HCT116 (cell line): ENCODE data around the gene KMT2C. TPM values are rescaled to one million over a fixed set of nuclear protein-coding genes. Genes with fewer than 3 reads are reported as not detected.

Experiments used
- ATAC-seq: fragments of 200-7000 bp; cut with Tn5 transposase; 2 replicates; pipeline ENCODE4 v1.9.1; 2020; ENCODE audit warnings: mild to moderate bottlenecking, moderate library complexity
- BruUV-seq: library from RNA; stranded (reverse); fragments of 400-500 nt; replicated peaks from 2 replicates; lab custom pipeline; 2021; lab: Mats Ljungman, UMichigan
- CTCF ChIA-PET: fragments of 300-600 bp; sonication (Branson Sonifier 250); formaldehyde crosslinking; loops from one replicate; lab custom pipeline; 2021; ENCODE audit warnings: antibody characterized with exemption; lab: Charles Lee
- POLR2A ChIA-PET: fragments of 300-600, 350-600 bp; sonication (Branson Sonifier 250); formaldehyde crosslinking; loops from one replicate; lab custom pipeline; 2021; ENCODE audit warnings: antibody characterized with exemption; lab: Charles Lee
- RAD21 ChIA-PET, 2 experiments: fragments of 300-600 bp; sonication (Branson Sonifier 250); formaldehyde crosslinking; loops; one replicate each; lab custom pipeline; 2023; ENCODE audit warnings: low total read pairs in 2 of 2; ENCODE audit not compliant: uncharacterized antibody in 2 of 2, unreplicated experiment in 2 of 2, low non-redundant PET in 1 of 2; lab: Charles Lee
- DNase-seq: peaks from one replicate; pipeline ENCODE4 v3.0.0-alpha.2; 2010; ENCODE audit warnings: low read depth, low spot score
- H2AFZ ChIP-seq: fragments of 200-600 bp; shearing (Covaris generic), sonication (generic); 2 replicates; pipeline ENCODE4 v1.6.1; 2017; ENCODE audit warnings: low read depth, mixed run types, mixed read lengths, antibody characterized with exemption, low read length; ENCODE audit not compliant: poor library complexity, severe bottlenecking
- H3K27ac ChIP-seq: 2 replicates; pipeline ENCODE4 v1.5.1; 2012; ENCODE audit warnings: low read depth, low read length
- H3K27me3 ChIP-seq: fragments of 200-600 bp; sonication (generic); 2 replicates; pipeline ENCODE4 v1.6.1; 2016; ENCODE audit warnings: mixed run types, low read length, mixed read lengths; ENCODE audit not compliant: insufficient read depth
- H3K36me3 ChIP-seq, 2 experiments: fragments of 200-500 bp in 1 of 2; fragments of 200-600 bp in 1 of 2; sonication (Bioruptor generic) in 1 of 2; sonication (generic) in 1 of 2; 2 replicates each; pipeline versions ENCODE4 v1.5.1 to v1.6.1; 2014 to 2016; ENCODE audit warnings: low read length in 2 of 2, inconsistent platforms in 1 of 2, mixed read lengths in 1 of 2, mixed run types in 1 of 2; ENCODE audit not compliant: insufficient read depth in 2 of 2, control insufficient read depth in 1 of 2
- H3K4me1 ChIP-seq, 2 experiments: fragments of 200-600 bp in 1 of 2; sonication (generic) in 1 of 2; 2 replicates each; pipeline versions ENCODE4 v1.5.1 to v1.6.1; 2012 to 2017; ENCODE audit warnings: low read length in 2 of 2, inconsistent platforms in 1 of 2, mild to moderate bottlenecking in 1 of 2, mixed read lengths in 1 of 2, mixed run types in 1 of 2, moderate library complexity in 1 of 2; ENCODE audit not compliant: insufficient read depth in 2 of 2, control insufficient read depth in 1 of 2
- H3K4me2 ChIP-seq: fragments of 200-600 bp; sonication (generic); 2 replicates; pipeline ENCODE4 v1.6.1; 2017; ENCODE audit warnings: mixed run types, low read length, mixed read lengths
- H3K4me3 ChIP-seq, 2 experiments: fragments of 200-600 bp in 1 of 2; sonication (generic) in 1 of 2; replicated peaks in 1 of 2; 2 replicates each; pipeline ENCODE4 v1.5.1; 2011 to 2016; ENCODE audit warnings: low read length in 2 of 2, control low read depth in 1 of 2, low read depth in 1 of 2, mild to moderate bottlenecking in 1 of 2, mixed read lengths in 1 of 2, mixed run types in 1 of 2
- H3K79me2 ChIP-seq: fragments of 200-600 bp; sonication (generic); 2 replicates; pipeline ENCODE4 v1.6.1; 2017; ENCODE audit warnings: mild to moderate bottlenecking, mixed run types, low read length, moderate library complexity, mixed read lengths; ENCODE audit not compliant: insufficient read depth
- H3K9ac ChIP-seq: fragments of 200-600 bp; sonication (generic); 2 replicates; pipeline ENCODE4 v1.6.1; 2016; ENCODE audit warnings: low read length, mixed read lengths
- H3K9me2 ChIP-seq: fragments of 200-600 bp; sonication (generic), shearing (Covaris generic); 2 replicates; pipeline ENCODE4 v1.6.1; 2017; ENCODE audit warnings: mixed run types, mild to moderate bottlenecking, moderate library complexity; ENCODE audit not compliant: insufficient read depth
- H3K9me3 ChIP-seq, 2 experiments: fragments of 200-500 bp in 1 of 2; fragments of 200-600 bp in 1 of 2; sonication (Bioruptor generic) in 1 of 2; sonication (generic) in 1 of 2; 2 replicates each; pipeline ENCODE4 v1.6.1; 2014 to 2017; ENCODE audit warnings: low read length in 2 of 2, mixed read lengths in 2 of 2, inconsistent platforms in 1 of 2, low read depth in 1 of 2, mild to moderate bottlenecking in 1 of 2, mixed run types in 1 of 2, moderate library complexity in 1 of 2; ENCODE audit not compliant: control insufficient read depth in 1 of 2, insufficient read depth in 1 of 2
- H4K20me1 ChIP-seq: fragments of 200-600 bp; sonication (generic), shearing (Covaris generic); 2 replicates; pipeline ENCODE4 v1.6.1; 2017; ENCODE audit warnings: mixed run types, mild to moderate bottlenecking, moderate library complexity; ENCODE audit not compliant: insufficient read depth
- ATF3 ChIP-seq: IDR thresholded peaks from 2 replicates; pipeline ENCODE4 v1.6.1; 2012
- CBX3 ChIP-seq: IDR thresholded peaks from 2 replicates; pipeline ENCODE4 v1.6.1; 2012; ENCODE audit warnings: low read depth
- CEBPB ChIP-seq: IDR thresholded peaks from 2 replicates; pipeline ENCODE4 v1.6.1; 2012; ENCODE audit warnings: low read depth
- CTCF ChIP-seq, 3 experiments: fragments of 200-600 bp in 1 of 3; sonication (generic) in 1 of 3; IDR thresholded peaks in 2 of 3; conservative IDR thresholded peaks in 1 of 3; 2 replicates each; pipeline ENCODE4 v1.5.1; 2012 to 2017; ENCODE audit warnings: low read depth in 2 of 3, low read length in 2 of 3, antibody characterized with exemption in 1 of 3, borderline replicate concordance in 1 of 3, control low read depth in 1 of 3, mild to moderate bottlenecking in 1 of 3, mixed read lengths in 1 of 3, mixed run types in 1 of 3, moderate library complexity in 1 of 3; ENCODE audit not compliant: insufficient read depth in 1 of 3
- ELF1 ChIP-seq: IDR thresholded peaks from 2 replicates; pipeline ENCODE4 v1.6.1; 2012; ENCODE audit warnings: low read depth, borderline replicate concordance
- EZH2 ChIP-seq: fragments of 200-600 bp; sonication (generic); IDR thresholded peaks from 2 replicates; pipeline ENCODE4 v1.6.1; 2017; ENCODE audit warnings: antibody characterized with exemption, mixed run types
- FOSL1 ChIP-seq: IDR thresholded peaks from 2 replicates; pipeline ENCODE4 v1.6.1; 2012; ENCODE audit warnings: low read depth
- POLR2A ChIP-seq: IDR thresholded peaks from 2 replicates; pipeline ENCODE4 v1.7.0; 2011; ENCODE audit warnings: borderline replicate concordance; ENCODE audit not compliant: insufficient read depth, insufficient read length; ENCODE audit errors: extremely low read depth
- POLR2AphosphoS5 ChIP-seq: IDR thresholded peaks from 2 replicates; pipeline ENCODE4 v1.6.1; 2011; ENCODE audit warnings: mild to moderate bottlenecking, low read depth, low read length, moderate library complexity
- RAD21 ChIP-seq: IDR thresholded peaks from 2 replicates; pipeline ENCODE4 v1.6.1; 2012; ENCODE audit warnings: low read depth, mild to moderate bottlenecking
- REST ChIP-seq: IDR thresholded peaks from 2 replicates; pipeline ENCODE4 v1.6.1; 2012; ENCODE audit warnings: low read depth
- SIN3A ChIP-seq: IDR thresholded peaks from 2 replicates; pipeline ENCODE4 v1.6.1; 2012; ENCODE audit warnings: low read depth
- SP1 ChIP-seq: IDR thresholded peaks from 2 replicates; pipeline ENCODE4 v1.6.1; 2012; ENCODE audit warnings: low read depth
- SRF ChIP-seq: IDR thresholded peaks from 2 replicates; pipeline ENCODE4 v1.6.1; 2012; ENCODE audit warnings: low read depth
- TCF7L2 ChIP-seq: IDR thresholded peaks from 2 replicates; pipeline ENCODE4 v1.7.0; 2011; ENCODE audit warnings: borderline replicate concordance, inconsistent platforms; ENCODE audit not compliant: insufficient read depth, insufficient read length; ENCODE audit errors: extremely low read depth
- YY1 ChIP-seq: IDR thresholded peaks from 2 replicates; pipeline ENCODE4 v1.6.1; 2011; ENCODE audit warnings: low read length, low read depth, moderate library complexity, mild to moderate bottlenecking; ENCODE audit not compliant: insufficient replicate concordance; ENCODE audit errors: extremely low read depth
- ZBTB33 ChIP-seq: IDR thresholded peaks from 2 replicates; pipeline ENCODE4 v1.6.1; 2011; ENCODE audit warnings: mild to moderate bottlenecking, low read length, moderate library complexity; ENCODE audit not compliant: insufficient replicate concordance; ENCODE audit errors: extremely low read depth
- ZFX ChIP-seq: fragments of 450-650 bp; IDR thresholded peaks from 2 replicates; pipeline ENCODE4 v1.6.1; 2017
- intact Hi-C: fragments of 100-400 bp; cut with micrococcal nuclease; formaldehyde crosslinking; loops from 2 replicates; pipeline ENCODE4 v1.10.0; 2022
- total RNA-seq: library from RNA; stranded (reverse); gene quantifications from one replicate; pipeline ENCODE4 v1.2.1, GENCODE V29; 2021; ENCODE audit not compliant: unreplicated experiment

KMT2C gene
- total RNA-seq, 1 experiment from 2014 or later = 22.9 TPM

- no peak overlapping the region for H3K27ac ChIP-seq
- H3K9me3 ChIP-seq = no peaks in the 10 kb centered on the region
- H3K4me1 ChIP-seq = no peaks in the 10 kb centered on the region
- POLR2A ChIA-PET = interaction anchor here (0.7 kb wide), 1 partner anchor 120 kb away, joined by 4 read pairs; no protein-coding TSS in a partner anchor
- H4K20me1 ChIP-seq = no peaks in the 10 kb centered on the region
- H3K27me3 ChIP-seq = no peaks in the 10 kb centered on the region
- no peak overlapping the region for H3K4me2 ChIP-seq
- no peak for DNase-seq
- CTCF ChIA-PET = no interaction called here
- H2AFZ ChIP-seq = no peak overlapping the region
- intact Hi-C loops = no loop called here
- no peak for ATAC-seq
- no peak for TF ChIP-seq RAD21
- TF ChIP-seq POLR2A = no peak
- TF ChIP-seq CEBPB = no peak
- no peak for TF ChIP-seq REST
- no peak for TF ChIP-seq ELF1
- no peak for TF ChIP-seq CTCF (IDR thresholded peaks at IDR 0.05 in 2 of 3, conservative IDR thresholded peaks at IDR 0.05 in 1 of 3; ENCODE audit: borderline replicate concordance in 1 of 3, insufficient read depth in 1 of 3, low read depth in 2 of 3, low read length in 2 of 3)
- no peak for TF ChIP-seq CBX3
- TF ChIP-seq YY1 = no peak
- no peak for TF ChIP-seq ZFX
- no peak for TF ChIP-seq TCF7L2
- TF ChIP-seq SP1 = no peak
- no peak for TF ChIP-seq SRF
- no peak for TF ChIP-seq ATF3
- no peak for TF ChIP-seq FOSL1
- TF ChIP-seq EZH2 = no peak
- TF ChIP-seq SIN3A = no peak
- no peak for TF ChIP-seq ZBTB33
- TF ChIP-seq POLR2AphosphoS5 = no peak
- no TSS peak for BruUV-seq
- no peak overlapping the region for H3K4me3 ChIP-seq
- no peak overlapping the region for H3K9ac ChIP-seq
- 0 out of 2 replicates have a peak, but pooled peaks cover under 1% of the 10 kb centered on the region for H3K79me2 ChIP-seq
- RAD21 ChIA-PET = no interaction called here
- H3K9me2 ChIP-seq = no peaks in the 10 kb centered on the region
- no peaks in the 10 kb centered on the region for H3K36me3 ChIP-seq
Measured at GRCh38 chr7:152097330-152097729, 338.5 kb downstream of the KMT2C start.
